GM12878 (cell line): ENCODE measurements around the gene IGFLR1. TPM values are rescaled to one million over a fixed set of nuclear protein-coding genes. Genes with fewer than 3 reads are reported as not detected.

Experiments used
- ATF7 ChIP-seq: fragments of 450-650 bp; IDR thresholded peaks from 2 replicates; pipeline ENCODE4 v1.6.1; 2016; ENCODE audit warnings: low read depth, mild to moderate bottlenecking
- BCL11A ChIP-seq: IDR thresholded peaks from 2 replicates; pipeline ENCODE4 v1.6.1; 2011; ENCODE audit warnings: low read depth, low read length
- BRCA1 ChIP-seq: IDR thresholded peaks from 2 replicates; pipeline ENCODE4 v1.6.1; 2011; ENCODE audit warnings: low read depth, low read length, improper control_type of control experiment
- CHD2 ChIP-seq: IDR thresholded peaks from 2 replicates; pipeline ENCODE4 v1.6.1; 2011; ENCODE audit warnings: low read depth, low read length, improper control_type of control experiment, borderline replicate concordance
- IRF3 ChIP-seq: fragments of 450-650 bp; IDR thresholded peaks from 2 replicates; pipeline ENCODE4 v1.6.1; 2014; ENCODE audit warnings: mild to moderate bottlenecking
- MTA2 ChIP-seq: fragments of 450-650 bp; IDR thresholded peaks from 2 replicates; pipeline ENCODE4 v1.6.1; 2016; ENCODE audit warnings: low read depth, mild to moderate bottlenecking, moderate library complexity
- MTA3 ChIP-seq: IDR thresholded peaks from 2 replicates; pipeline ENCODE4 v1.6.1; 2012; ENCODE audit warnings: low read length, inconsistent platforms, borderline replicate concordance
- POLR2AphosphoS5 ChIP-seq: IDR thresholded peaks from 2 replicates; pipeline ENCODE4 v1.6.1; 2011; ENCODE audit warnings: mild to moderate bottlenecking, low read length, inconsistent platforms
- RAD51 ChIP-seq: fragments of 450-650 bp; IDR thresholded peaks from 2 replicates; pipeline ENCODE4 v1.6.1; 2016; ENCODE audit warnings: moderate library complexity, mild to moderate bottlenecking, inconsistent platforms
- RCOR1 ChIP-seq: conservative IDR thresholded peaks from 2 replicates; pipeline ENCODE4 v1.6.1; 2012; ENCODE audit warnings: low read depth, low read length, improper control_type of control experiment
- RELB ChIP-seq: fragments of 450-650 bp; IDR thresholded peaks from 2 replicates; pipeline ENCODE4 v1.6.1; 2017; ENCODE audit warnings: low read depth, mild to moderate bottlenecking, moderate library complexity
- SMC3 ChIP-seq: IDR thresholded peaks from 2 replicates; pipeline ENCODE4 v1.6.1; 2011; ENCODE audit warnings: low read length, improper control_type of control experiment, borderline replicate concordance
- STAT1 ChIP-seq: fragments of 450-650 bp; conservative IDR thresholded peaks from 2 replicates; pipeline ENCODE4 v1.6.1; 2014; ENCODE audit warnings: antibody characterized with exemption, mild to moderate bottlenecking
- TBL1XR1 ChIP-seq: IDR thresholded peaks from 2 replicates; pipeline ENCODE4 v1.6.1; 2012; ENCODE audit warnings: low read depth, low read length, improper control_type of control experiment
- ZBTB4 ChIP-seq: fragments of 450-650 bp; formaldehyde crosslinking; IDR thresholded peaks from 2 replicates; pipeline ENCODE4 v1.4.0; 2022; ENCODE audit warnings: mild to moderate bottlenecking, moderate library complexity
- ZZZ3 ChIP-seq: IDR thresholded peaks from 2 replicates; pipeline ENCODE4 v1.6.1; 2011; ENCODE audit warnings: low read depth; ENCODE audit not compliant: control insufficient read depth, insufficient read length
- polyA plus RNA-seq, 11 experiments: library from polyadenylated mRNA; depleted of rRNA in 4 of 11; unstranded in 6 of 11; stranded (reverse) in 5 of 11; fragments of >200 nt; fragmentation: Nextera tagmentation in 4 of 11; fragmentation: Illumina TruSeq in 1 of 11; extraction: Ambion mirVana in 4 of 11; extraction: Trizol in 1 of 11; gene quantifications; 1 replicate in 1 of 11; 2 replicates in 10 of 11; pipeline versions ENCODE4 v1.2.1 to v1.2.3, GENCODE V29; 2011 to 2016; ENCODE audit warnings: inconsistent platforms in 2 of 11, missing spikeins in 2 of 11, low read depth in 1 of 11
- total RNA-seq, 4 experiments: library from RNA; depleted of rRNA in 3 of 4; stranded (reverse); fragments of >200 nt in 3 of 4; fragmentation: Illumina TruSeq in 1 of 4; extraction: Trizol in 1 of 4; gene quantifications; 2 replicates each; pipeline versions ENCODE4 v1.2.1 to v1.2.3, GENCODE V29; 2013 to 2021

IGFLR1 gene
- total and polyA plus RNA-seq, 10 of the 15 experiments (the other 5 are each of a cell fraction or from before 2014, with no cell fraction given) = 2.5 to 39.9 (median 24.8) TPM

GRCh38 chr19:35696835-35697234 lies 45.4 kb downstream of the IGFLR1 start (continued):
- TF ChIP-seq RCOR1 = no peak
- no peak for TF ChIP-seq SMC3
- TF ChIP-seq ATF7 = peak; percentile 45; the same call in 1 of the 2 replicates
- TF ChIP-seq POLR2AphosphoS5 = no peak
- peak; percentile 31; the same call in 1 of the 2 replicates for TF ChIP-seq BCL11A
- no peak for TF ChIP-seq ZBTB4 (CRISPR knock-in tag)
- TF ChIP-seq STAT1 = no peak
- TF ChIP-seq CHD2 = no peak
- peak; percentile 59; the same call in 1 of the 2 replicates for TF ChIP-seq TBL1XR1
- no peak; the same call in 1 of the 2 replicates for TF ChIP-seq MTA2
- no peak for TF ChIP-seq ZZZ3
- no peak for TF ChIP-seq BRCA1
- TF ChIP-seq RELB = peak; percentile 93
- no peak for TF ChIP-seq IRF3
- TF ChIP-seq RAD51 = 0 out of 2 replicates have a peak, but pooled peaks have one; percentile 41
- no peak; the same call in 1 of the 2 replicates for TF ChIP-seq MTA3
